ENCODE data around the gene ANKS3. TPM values are rescaled to one million over a fixed set of nuclear protein-coding genes. Genes with fewer than 3 reads are reported as not detected.

The ANKS3 gene
- total and polyA plus RNA-seq, 7 donors = 5.2 to 15.0 (median 9.1) TPM

DNA sequence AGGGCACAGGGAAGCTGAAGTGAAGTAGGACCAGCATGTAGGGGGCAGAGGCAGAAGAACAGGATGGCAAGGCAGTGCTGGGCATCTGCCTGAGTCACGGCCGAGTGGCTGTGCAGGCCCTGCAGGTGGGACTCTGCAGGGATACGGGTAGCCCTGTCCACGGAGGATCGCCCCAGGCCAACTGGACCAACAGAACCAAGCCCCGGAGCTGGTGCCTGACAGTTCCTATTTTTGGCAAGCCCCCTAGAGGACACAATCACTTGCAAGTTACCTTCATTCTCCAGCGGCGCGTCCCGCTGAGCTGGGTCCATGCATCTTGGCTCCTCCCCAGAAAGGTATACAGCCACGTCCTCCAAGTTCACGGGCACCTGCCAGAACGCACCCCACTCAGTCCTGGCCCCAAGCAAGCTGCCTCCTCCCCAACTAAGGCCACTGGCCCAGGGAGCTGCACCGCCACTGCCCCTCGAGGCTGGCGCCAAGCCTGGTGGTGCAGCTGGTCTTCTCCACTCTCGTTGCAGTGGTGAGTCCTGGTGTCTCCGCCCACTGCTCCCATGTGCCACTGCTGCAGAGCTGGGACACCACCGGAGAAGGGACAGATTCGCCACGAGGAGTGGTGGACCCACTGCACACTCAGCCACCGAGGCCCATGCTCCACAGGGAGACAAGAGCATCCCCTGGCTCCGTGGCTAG is 26.3 kb upstream of the ANKS3 start:
- Histone ChIP-seq H3K4me3 (no peak overlapping the region), H3K36me3 (ENCODE audit: insufficient read depth in 1 of 2, low read depth in 1 of 2) (peaks cover 0 to 94% of the 10 kb centered on the region in 2 donors), H3K27ac (no peak overlapping the region), H3K27me3 (ENCODE audit: insufficient read depth in 3 of 3, low read length in 2 of 3) (no peaks in the 10 kb centered on the region), H3K4me1 (peaks cover 3% of the 10 kb centered on the region), H3K9me3 (no peaks in the 10 kb centered on the region)
- WGBS, 3 donors = 82 to 91% (median 82%) methylated on average over 20 to 23 of the region's 23 CpGs
- TF ChIP-seq, protein P1, sequence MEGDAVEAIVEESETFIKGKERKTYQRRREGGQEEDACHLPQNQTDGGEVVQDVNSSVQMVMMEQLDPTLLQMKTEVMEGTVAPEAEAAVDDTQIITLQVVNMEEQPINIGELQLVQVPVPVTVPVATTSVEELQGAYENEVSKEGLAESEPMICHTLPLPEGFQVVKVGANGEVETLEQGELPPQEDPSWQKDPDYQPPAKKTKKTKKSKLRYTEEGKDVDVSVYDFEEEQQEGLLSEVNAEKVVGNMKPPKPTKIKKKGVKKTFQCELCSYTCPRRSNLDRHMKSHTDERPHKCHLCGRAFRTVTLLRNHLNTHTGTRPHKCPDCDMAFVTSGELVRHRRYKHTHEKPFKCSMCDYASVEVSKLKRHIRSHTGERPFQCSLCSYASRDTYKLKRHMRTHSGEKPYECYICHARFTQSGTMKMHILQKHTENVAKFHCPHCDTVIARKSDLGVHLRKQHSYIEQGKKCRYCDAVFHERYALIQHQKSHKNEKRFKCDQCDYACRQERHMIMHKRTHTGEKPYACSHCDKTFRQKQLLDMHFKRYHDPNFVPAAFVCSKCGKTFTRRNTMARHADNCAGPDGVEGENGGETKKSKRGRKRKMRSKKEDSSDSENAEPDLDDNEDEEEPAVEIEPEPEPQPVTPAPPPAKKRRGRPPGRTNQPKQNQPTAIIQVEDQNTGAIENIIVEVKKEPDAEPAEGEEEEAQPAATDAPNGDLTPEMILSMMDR (IDR thresholded peaks at IDR 0.05) = no peak
- no peak for ATAC-seq
- intact Hi-C loops (cut with DNase I) = loop anchor here (10.0 kb wide), 3 partner anchors 84 to 264 kb away; partner anchors contain the start of genes GLYR1 (in 1 of the 2), SEC14L5 (in 1 of the 2) and UBN1 (in 1 of the 2)
- no peak for DNase-seq

DNA sequence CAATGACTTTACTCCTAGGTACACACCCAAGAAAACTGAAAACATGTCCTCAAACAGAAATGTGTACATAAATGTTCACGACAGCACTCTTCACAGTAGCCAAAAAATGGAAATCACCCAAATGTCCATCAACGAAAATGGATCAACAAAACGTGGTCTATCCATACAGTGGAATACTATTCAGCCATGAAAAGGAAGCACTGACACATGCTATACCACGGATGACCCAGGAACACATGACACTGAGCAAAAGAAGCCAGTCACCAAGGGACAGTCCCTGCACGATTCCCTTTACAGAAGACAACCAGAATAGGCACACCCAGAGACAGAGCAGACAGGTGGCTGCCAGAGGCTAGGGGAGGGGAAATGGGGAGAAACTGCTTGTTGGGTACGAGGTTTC is 21.6 kb upstream of the ANKS3 start:
- H3K9me3 ChIP-seq = no peaks in the 10 kb centered on the region
- H3K27me3 ChIP-seq (ENCODE audit: insufficient read depth in 3 of 3, low read length in 2 of 3) = no peaks in the 10 kb centered on the region
- WGBS, 3 donors = 95 to 98% (median 97%) methylated on average over 6 of the region's 6 CpGs
- peaks cover 6 to 97% of the 10 kb centered on the region in 2 donors for H3K36me3 ChIP-seq (ENCODE audit: insufficient read depth in 1 of 2, low read depth in 1 of 2)
- intact Hi-C loops (cut with DNase I) = no loop called here
- no peak overlapping the region for H3K27ac ChIP-seq
- ATAC-seq = no peak
- H3K4me3 ChIP-seq = no peak overlapping the region
- H3K4me1 ChIP-seq = no peaks in the 10 kb centered on the region
- no peak for DNase-seq
- TF ChIP-seq, protein P1 (IDR thresholded peaks at IDR 0.05) = no peak

DNA sequence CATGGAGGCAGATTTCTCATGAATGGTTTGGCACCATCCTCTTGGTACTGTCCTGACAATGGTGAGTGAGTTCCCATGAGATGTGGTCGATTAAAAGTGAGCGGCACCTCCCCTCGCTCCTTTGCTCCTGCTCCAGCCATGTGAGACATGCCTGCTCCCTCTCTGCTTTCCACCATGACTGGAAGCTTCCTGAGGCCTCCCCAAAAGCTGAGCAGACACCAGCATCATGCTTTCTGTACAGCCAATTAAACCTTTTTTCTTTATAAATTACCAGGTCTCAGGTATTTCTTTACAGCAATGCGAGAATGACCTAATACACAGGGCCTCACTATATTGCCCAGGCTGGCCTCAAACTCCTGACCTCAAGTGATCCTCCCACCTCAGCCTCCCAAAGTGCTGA is 20.8 kb upstream of the ANKS3 start:
- Histone ChIP-seq H3K36me3 (ENCODE audit: insufficient read depth in 1 of 2, low read depth in 1 of 2) (peaks cover 6 to 97% of the 10 kb centered on the region in 2 donors), H3K27me3 (ENCODE audit: insufficient read depth in 3 of 3, low read length in 2 of 3) (no peaks in the 10 kb centered on the region), H3K4me3 (no peak overlapping the region), H3K27ac (no peak overlapping the region), H3K4me1 (no peaks in the 10 kb centered on the region), H3K9me3 (no peaks in the 10 kb centered on the region)
- DNase-seq (no peak), ATAC-seq (no peak)
- intact Hi-C loops (cut with DNase I) = no loop called here
- TF ChIP-seq, protein P1 (IDR thresholded peaks at IDR 0.05) = no peak
- WGBS, 3 donors = 97 to 99% (median 98%) methylated on average over 4 of the region's 4 CpGs

DNA sequence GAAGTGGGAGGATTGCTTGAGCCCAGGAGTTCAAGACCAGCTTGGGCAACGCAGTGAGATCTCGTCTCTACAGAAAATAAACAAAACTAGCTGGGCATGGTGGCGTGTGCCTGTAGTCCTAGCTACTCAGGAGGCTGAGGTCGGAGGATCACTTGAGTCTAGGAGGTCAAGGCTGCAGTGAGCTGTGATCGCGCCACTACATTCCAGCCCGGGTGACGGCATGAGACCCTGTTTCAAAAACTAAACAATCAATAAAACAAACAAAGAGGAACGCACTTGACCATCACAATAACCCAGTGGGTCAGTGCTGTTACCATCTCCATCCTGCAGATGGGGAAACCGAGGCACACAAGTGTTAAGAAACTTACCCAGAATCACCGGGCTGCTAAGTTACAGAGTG is 19.2 kb upstream of the ANKS3 start:
- H3K27ac ChIP-seq = no peak overlapping the region
- H3K4me1 ChIP-seq = no peaks in the 10 kb centered on the region
- WGBS, 3 donors = 95 to 96% (median 95%) methylated on average over 11 of the region's 11 CpGs
- H3K36me3 ChIP-seq (ENCODE audit: insufficient read depth in 1 of 2, low read depth in 1 of 2) = peaks cover 6 to 89% of the 10 kb centered on the region in 2 donors
- ATAC-seq = no peak
- H3K4me3 ChIP-seq = no peak overlapping the region
- no peaks in the 10 kb centered on the region for H3K27me3 ChIP-seq (ENCODE audit: insufficient read depth in 3 of 3, low read length in 2 of 3)
- intact Hi-C loops (cut with DNase I) = no loop called here
- DNase-seq = no peak
- H3K9me3 ChIP-seq = no peaks in the 10 kb centered on the region
- TF ChIP-seq, protein P1 (IDR thresholded peaks at IDR 0.05) = no peak

Measured in psoas muscle (tissue), 8 donors.